IMR-90 (cell line): Measurements from ENCODE around the gene PMM2. TPM values are rescaled to one million over a fixed set of nuclear protein-coding genes. Genes with fewer than 3 reads are reported as not detected.

Experiments
- ATAC-seq: fragments of 200-7000 bp; cut with Tn5 transposase; 2 replicates; pipeline ENCODE4 v1.9.1; 2020; ENCODE audit warnings: low read depth, mild to moderate bottlenecking, moderate library complexity
- BruUV-seq: library from RNA; stranded (reverse); fragments of 400-500 nt; replicated peaks from 2 replicates; lab custom pipeline; 2021; lab: Mats Ljungman, UMichigan
- CTCF ChIA-PET: fragments of 300-600 bp; formaldehyde crosslinking; extraction: SDS; loops from one replicate; lab custom pipeline; 2021; ENCODE audit warnings: antibody characterized with exemption; lab: Yijun Ruan, JAX
- POLR2A ChIA-PET: fragments of 300-600 bp; sonication (Branson Sonifier 250); formaldehyde crosslinking; loops from one replicate; lab custom pipeline; 2022; ENCODE audit warnings: antibody characterized with exemption; ENCODE audit not compliant: unreplicated experiment; lab: Charles Lee
- DNase-seq: peaks from one replicate; pipeline ENCODE4 v3.0.0; 2013
- H2AFZ ChIP-seq: replicated peaks from 2 replicates; pipeline ENCODE3; 2013; ENCODE audit warnings: low read length, mild to moderate bottlenecking; ENCODE audit not compliant: poor library complexity
- H2AK5ac ChIP-seq: 2 replicates; pipeline ENCODE4 v1.6.1; 2013; ENCODE audit warnings: low read depth, low read length, inconsistent platforms
- H2AK9ac ChIP-seq: replicated peaks from 2 replicates; pipeline ENCODE3; 2013; ENCODE audit warnings: mild to moderate bottlenecking, low read depth, low read length, moderate library complexity; ENCODE audit not compliant: poor library complexity
- H2BK120ac ChIP-seq: 2 replicates; pipeline ENCODE4 v1.6.1; 2013; ENCODE audit warnings: low read depth, low read length, inconsistent platforms
- H2BK15ac ChIP-seq: 3 replicates; pipeline ENCODE4 v1.6.1; 2013; ENCODE audit warnings: low read depth, low read length, inconsistent platforms
- H2BK20ac ChIP-seq: 2 replicates; pipeline ENCODE4 v1.6.1; 2013; ENCODE audit warnings: low read depth, mild to moderate bottlenecking, inconsistent platforms, low read length, moderate library complexity
- H2BK5ac ChIP-seq: 2 replicates; pipeline ENCODE4 v1.6.1; 2013; ENCODE audit warnings: mild to moderate bottlenecking, low read depth, low read length, inconsistent platforms; ENCODE audit not compliant: poor library complexity, severe bottlenecking
- H3K14ac ChIP-seq: replicated peaks from 2 replicates; pipeline ENCODE4 v1.6.1; 2013; ENCODE audit warnings: low read depth, low read length, inconsistent platforms
- H3K18ac ChIP-seq: 2 replicates; pipeline ENCODE4 v1.6.1; 2013; ENCODE audit warnings: low read depth, low read length, control low read depth
- H3K23ac ChIP-seq: 2 replicates; pipeline ENCODE4 v1.6.1; 2013; ENCODE audit warnings: low read depth, low read length, inconsistent platforms
- H3K27ac ChIP-seq: 2 replicates; pipeline ENCODE4 v1.5.1; 2013; ENCODE audit warnings: mild to moderate bottlenecking, control low read depth, low read length; ENCODE audit not compliant: insufficient read depth
- H3K27me3 ChIP-seq: 2 replicates; pipeline ENCODE4 v1.6.1; 2013; ENCODE audit warnings: low read length; ENCODE audit not compliant: control insufficient read depth, insufficient read depth
- H3K36me3 ChIP-seq: 2 replicates; pipeline ENCODE4 v1.6.1; 2013; ENCODE audit warnings: low read length, mixed read lengths; ENCODE audit not compliant: control insufficient read depth, insufficient read depth
- H3K4ac ChIP-seq: 2 replicates; pipeline ENCODE4 v1.6.1; 2013; ENCODE audit warnings: low read depth, low read length, inconsistent platforms
- H3K4me1 ChIP-seq: 2 replicates; pipeline ENCODE4 v1.6.1; 2013; ENCODE audit warnings: low read length, mixed read lengths; ENCODE audit not compliant: control insufficient read depth, insufficient read depth
- H3K4me2 ChIP-seq: 2 replicates; pipeline ENCODE4 v1.6.1; 2013; ENCODE audit warnings: low read depth, mild to moderate bottlenecking, control low read depth, low read length, moderate library complexity
- H3K4me3 ChIP-seq: 2 replicates; pipeline ENCODE4 v1.5.1; 2013; ENCODE audit warnings: low read depth, mild to moderate bottlenecking, control low read depth, low read length, moderate library complexity; ENCODE audit not compliant: insufficient read depth
- H3K56ac ChIP-seq: 2 replicates; pipeline ENCODE4 v1.6.1; 2013; ENCODE audit warnings: low read length, inconsistent platforms; ENCODE audit not compliant: insufficient read depth; ENCODE audit errors: extremely low read depth
- H3K79me1 ChIP-seq, 2 experiments: 2 replicates each; pipeline ENCODE4 v1.6.1; 2013; ENCODE audit warnings: low read length in 2 of 2, inconsistent platforms in 1 of 2, low read depth in 1 of 2
- H3K9ac ChIP-seq: 2 replicates; pipeline ENCODE4 v1.6.1; 2013; ENCODE audit warnings: low read depth, low read length, control low read depth
- H3K9me1 ChIP-seq: 2 replicates; pipeline ENCODE4 v1.6.1; 2013; ENCODE audit warnings: low read length, inconsistent platforms; ENCODE audit not compliant: insufficient read depth
- H3K9me3 ChIP-seq: 2 replicates; pipeline ENCODE4 v1.6.1; 2013; ENCODE audit warnings: low read length; ENCODE audit not compliant: control insufficient read depth, insufficient read depth
- H4K20me1 ChIP-seq: 2 replicates; pipeline ENCODE4 v1.6.1; 2013; ENCODE audit warnings: low read length, inconsistent platforms; ENCODE audit not compliant: insufficient read depth
- H4K5ac ChIP-seq: 2 replicates; pipeline ENCODE4 v1.6.1; 2013; ENCODE audit warnings: mild to moderate bottlenecking, low read depth, low read length, control low read depth
- H4K8ac ChIP-seq, 2 experiments: 2 replicates each; pipeline ENCODE4 v1.6.1; 2013; ENCODE audit warnings: low read depth in 2 of 2, low read length in 2 of 2, control low read depth in 1 of 2, inconsistent platforms in 1 of 2
- H4K91ac ChIP-seq: 2 replicates; pipeline ENCODE4 v1.6.1; 2013; ENCODE audit warnings: low read depth, low read length, inconsistent platforms; ENCODE audit not compliant: insufficient read depth
- CEBPB ChIP-seq: IDR thresholded peaks from 2 replicates; pipeline ENCODE4 v1.6.1; 2012; ENCODE audit warnings: low read depth, low read length, improper control_type of control experiment
- CHD1 ChIP-seq: IDR thresholded peaks from 2 replicates; pipeline ENCODE4 v1.6.1; 2012; ENCODE audit warnings: low read depth, low read length, improper control_type of control experiment
- CTCF ChIP-seq: conservative IDR thresholded peaks from 2 replicates; pipeline ENCODE4 v1.5.1; 2012; ENCODE audit warnings: mild to moderate bottlenecking, low read depth, low read length, improper control_type of control experiment
- ELK1 ChIP-seq: fragments of 150-350 bp; IDR thresholded peaks from 2 replicates; pipeline ENCODE4 v1.6.1; 2016; ENCODE audit warnings: low read depth, mild to moderate bottlenecking, low read length, moderate library complexity, borderline replicate concordance
- FOS ChIP-seq: fragments of 150-350 bp; IDR thresholded peaks from 2 replicates; pipeline ENCODE4 v1.6.1; 2016; ENCODE audit warnings: low read depth, low read length
- MAFK ChIP-seq: IDR thresholded peaks from 2 replicates; pipeline ENCODE4 v1.6.1; 2012; ENCODE audit warnings: low read depth, low read length, improper control_type of control experiment
- MAZ ChIP-seq: IDR thresholded peaks from 2 replicates; pipeline ENCODE4 v1.6.1; 2012; ENCODE audit warnings: low read depth, mild to moderate bottlenecking, low read length, improper control_type of control experiment, moderate library complexity, borderline replicate concordance
- NFE2L2 ChIP-seq: fragments of 150-350 bp; IDR thresholded peaks from 2 replicates; pipeline ENCODE4 v1.6.1; 2016; ENCODE audit warnings: low read depth, mild to moderate bottlenecking, low read length
- POLR2A ChIP-seq: IDR thresholded peaks from 2 replicates; pipeline ENCODE4 v1.6.1; 2012; ENCODE audit warnings: mild to moderate bottlenecking, low read depth, low read length
- RAD21 ChIP-seq: IDR thresholded peaks from 2 replicates; pipeline ENCODE4 v1.6.1; 2012; ENCODE audit warnings: low read length, improper control_type of control experiment
- RCOR1 ChIP-seq: IDR thresholded peaks from 2 replicates; pipeline ENCODE4 v1.6.1; 2012; ENCODE audit warnings: mild to moderate bottlenecking, low read length, improper control_type of control experiment; ENCODE audit not compliant: insufficient replicate concordance
- SMC3 ChIP-seq: fragments of 150-350 bp; IDR thresholded peaks from 2 replicates; pipeline ENCODE4 v1.6.1; 2016; ENCODE audit warnings: low read depth, mild to moderate bottlenecking, antibody characterized with exemption, low read length, moderate library complexity
- WGBS, 2 experiments: methylation state at CpG; one replicate each; pipeline versions ENCODE4 v1.1.5 to v1.1.7; 2013; ENCODE audit warnings: missing lambda C conversion rate in 2 of 2; ENCODE audit not compliant: insufficient read length in 1 of 2; ENCODE audit errors: extremely low coverage in 2 of 2; 5-methylcytosine and 5-hydroxymethylcytosine counted together
- dilution Hi-C: fragments of 300-500 bp; cut with HindIII; formaldehyde crosslinking; loops from one replicate; pipeline ENCODE4 v1.14.3; 2018; ENCODE audit warnings: low sequenced_read_pairs; ENCODE audit not compliant: unreplicated experiment
- in situ Hi-C: fragments of 300-500 bp; cut with MboI; formaldehyde crosslinking; loops from 3 replicates; pipeline ENCODE4 v1.14.3; 2019; ENCODE audit warnings: low sequenced_read_pairs, inconsistent platforms, mixed read lengths
- intact Hi-C: fragments of 100-400 bp; cut with micrococcal nuclease; formaldehyde crosslinking; loops from 2 replicates; pipeline ENCODE4 v1.10.0; 2022
- polyA plus RNA-seq, 3 experiments: library from polyadenylated mRNA; depleted of rRNA; stranded (reverse); fragments of >200 nt; gene quantifications; 2 replicates each; pipeline ENCODE4 v1.2.3, GENCODE V29; 2012; ENCODE audit warnings: low replicate concordance in 1 of 3
- total RNA-seq: library from RNA; depleted of rRNA; stranded (reverse); fragments of >200 nt; gene quantifications from 2 replicates; pipeline ENCODE4 v1.2.3, GENCODE V29; 2012

PMM2 gene
- total and polyA plus RNA-seq, 2 of the 4 experiments (the other 2 are of a cell fraction): 25.8 to 38.9 TPM

GRCh38 chr16:8872967-8873865, 75.6 kb downstream of the PMM2 start:
- no peak overlapping the region for H3K14ac ChIP-seq
- no TSS peak for BruUV-seq
- no peak overlapping the region for H4K91ac ChIP-seq
- dilution Hi-C loops: no loop called here
- H4K8ac ChIP-seq: no peak overlapping the region
- no peak overlapping the region for H3K18ac ChIP-seq
- 100% methylated on average over 5 of the region's 22 CpGs; no CpG with 5 or more reads in 1 of the 2 experiments for WGBS, 2 experiments
- 0 out of 2 replicates have a peak, but pooled peaks cover 3% of the 10 kb centered on the region for H4K20me1 ChIP-seq
- H3K4ac ChIP-seq: no peak overlapping the region
- H3K9me1 ChIP-seq: peaks cover 5% of the 10 kb centered on the region
- ATAC-seq (no peak), DNase-seq (no peak)
- in situ Hi-C loops: no loop called here
- no peak overlapping the region for H3K9ac ChIP-seq
- no peaks in the 10 kb centered on the region for H3K27me3 ChIP-seq
- no peak overlapping the region for H2AFZ ChIP-seq
- no peak overlapping the region for H3K23ac ChIP-seq
- no peaks in the 10 kb centered on the region for H3K36me3 ChIP-seq
- H2AK5ac ChIP-seq: no peak overlapping the region
- TF ChIP-seq CTCF (0 out of 2 replicates have a peak, but pooled peaks have one; percentile 14), RCOR1 (no peak), NFE2L2 (no peak), MAZ (no peak), MAFK (no peak), CEBPB (0 out of 2 replicates have a peak, but pooled peaks have one; percentile 43), POLR2A (no peak), RAD21 (no peak), FOS (no peak), CHD1 (no peak), SMC3 (no peak), ELK1 (no peak)
- intact Hi-C loops: no loop called here
- ChIA-PET CTCF (interaction anchor here (0.7 kb wide), 2 partner anchors 8 to 16 kb away, joined by 3 to 4 read pairs; no protein-coding TSS in a partner anchor), POLR2A (no interaction called here)
- H3K56ac ChIP-seq: no peak overlapping the region
- H2BK20ac ChIP-seq: no peak overlapping the region
- no peak overlapping the region for H2BK120ac ChIP-seq
- no peak overlapping the region; the same call in 2 of the 3 replicates for H2BK15ac ChIP-seq
- no peak overlapping the region for H3K4me3 ChIP-seq
- H3K27ac ChIP-seq: no peak overlapping the region
- H2BK5ac ChIP-seq: no peak overlapping the region
- no peaks in the 10 kb centered on the region for H3K9me3 ChIP-seq
- peaks cover 9% of the 10 kb centered on the region for H3K4me1 ChIP-seq
- H3K4me2 ChIP-seq: no peak overlapping the region
- no peak overlapping the region for H4K5ac ChIP-seq
- no peak overlapping the region for H2AK9ac ChIP-seq
- 0 out of 4 replicates have a peak, but pooled peaks cover 0 to 9% of the 10 kb centered on the region in 2 experiments for H3K79me1 ChIP-seq
